ENCODE data around the gene ADGRD1.

Gene ADGRD1

GRCh38 chr12:131072451-131073230, 118.9 kb downstream of the ADGRD1 start:
- no peak for DNase-seq (ENCODE audit: low spot score)

DNA sequence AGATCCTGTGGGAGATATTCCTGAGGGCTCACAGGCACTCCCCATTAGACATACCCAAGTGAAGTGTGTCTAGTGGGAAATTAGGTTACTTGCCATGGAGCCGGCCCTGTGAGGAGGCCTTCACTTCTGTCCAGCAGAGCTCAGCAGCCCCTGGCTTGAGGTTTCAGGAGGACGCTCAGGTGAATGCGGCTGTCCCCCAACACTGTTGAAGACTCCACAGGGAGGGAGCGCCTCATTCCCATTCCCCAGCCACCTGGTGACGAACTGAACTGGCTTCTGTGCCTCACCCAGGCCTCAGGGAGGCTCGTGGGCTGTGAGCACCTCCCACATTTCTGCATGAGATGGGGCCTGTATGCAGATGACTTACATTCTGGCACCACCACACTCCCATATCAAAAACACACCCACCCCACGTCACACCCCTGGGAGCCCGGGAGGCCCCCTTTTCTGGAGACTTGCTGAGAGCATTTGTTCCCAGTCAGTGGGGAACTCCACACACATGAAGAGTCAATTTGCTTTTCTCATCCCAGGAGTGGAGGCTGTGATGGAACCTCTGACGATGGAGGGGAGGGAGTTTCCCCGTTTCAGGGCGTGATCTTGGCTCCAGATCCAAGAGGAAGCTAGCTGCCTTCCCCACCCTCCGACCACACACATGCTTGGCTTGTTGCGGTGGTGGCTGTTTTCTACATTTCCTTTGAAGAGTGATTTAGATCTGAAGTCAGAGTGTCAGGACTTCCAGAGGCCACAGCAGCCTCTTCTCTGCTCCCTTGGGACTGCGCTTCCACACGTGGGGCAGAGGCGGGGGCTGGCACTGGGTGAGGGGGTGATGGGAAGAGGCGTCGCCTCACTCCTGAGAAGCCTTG, 120.7 kb downstream of the ADGRD1 start:
- DNase-seq (ENCODE audit: low spot score): no peak

GRCh38 chr12:131075194-131075593, 121.5 kb downstream of the ADGRD1 start:
- no peak for DNase-seq (ENCODE audit: low spot score)

DNA sequence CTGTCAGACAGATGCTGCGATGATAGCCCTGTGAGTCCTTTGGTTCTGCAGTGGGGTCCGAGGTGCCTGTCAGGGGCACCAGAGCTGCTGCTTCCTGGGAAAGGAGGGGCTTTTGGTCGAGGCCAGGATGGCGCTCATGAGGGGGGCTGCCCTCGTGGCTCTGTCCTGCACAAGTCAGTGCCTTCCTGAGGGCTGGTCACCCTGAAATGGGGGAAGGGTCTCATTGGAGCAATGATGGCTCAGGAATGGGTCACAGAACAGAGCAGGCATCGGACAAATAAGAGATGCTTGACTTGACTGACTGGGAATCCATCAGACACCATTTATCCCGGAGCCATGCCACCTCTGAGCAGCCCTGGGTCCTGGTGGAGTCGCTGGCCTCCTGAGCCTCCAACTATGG, 121.9 kb downstream of the ADGRD1 start:
- DNase-seq (ENCODE audit: low spot score): no peak

DNA sequence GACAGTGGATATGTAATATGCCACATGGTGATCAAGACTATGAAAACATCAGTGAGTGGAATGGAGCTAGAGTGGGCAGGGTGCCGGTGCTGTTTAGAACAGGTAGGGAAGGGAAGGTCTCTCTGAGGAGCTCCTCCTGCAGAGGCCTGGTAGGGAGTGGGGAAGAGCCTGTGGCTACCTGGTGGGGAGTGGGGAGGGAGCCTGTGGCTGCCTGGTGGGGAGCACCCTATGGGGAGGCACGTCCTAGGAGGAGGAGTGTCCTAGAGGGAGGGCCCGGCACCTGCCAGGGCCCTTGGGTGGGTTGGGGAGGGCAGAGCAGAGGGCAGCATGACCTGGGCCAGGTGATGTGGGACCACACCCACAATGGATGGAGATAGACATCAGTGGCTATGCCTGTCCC, 122.6 kb downstream of the ADGRD1 start:
- no peak for DNase-seq (ENCODE audit: low spot score)

- no peak for DNase-seq (ENCODE audit: low spot score)
These were observed 123.4 kb downstream of the ADGRD1 start for GRCh38 chr12:131076791-131077747.

DNA sequence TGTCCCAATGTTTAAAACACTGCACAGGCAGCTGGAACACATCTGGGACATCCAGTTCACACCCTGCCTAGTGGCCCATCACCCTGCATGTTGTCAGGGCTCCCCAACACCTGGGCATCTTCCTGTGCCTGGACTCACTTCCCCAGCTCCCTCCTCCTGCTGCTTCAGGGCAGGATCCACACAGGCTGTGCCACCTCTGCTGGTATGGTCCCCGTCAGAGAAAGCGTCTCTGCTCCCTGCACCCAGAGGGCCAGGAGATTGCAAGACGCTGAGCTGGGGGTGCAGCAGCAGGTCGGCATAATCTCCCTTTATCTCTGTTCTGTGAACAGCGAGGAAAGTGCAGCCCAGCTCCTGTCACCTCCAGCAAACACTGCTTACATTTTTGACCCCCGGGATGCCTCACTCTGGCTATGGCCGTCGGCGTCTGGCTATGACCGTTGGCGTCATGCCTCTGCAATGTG, 124.3 kb downstream of the ADGRD1 start:
- no peak for DNase-seq (ENCODE audit: low spot score)

DNA sequence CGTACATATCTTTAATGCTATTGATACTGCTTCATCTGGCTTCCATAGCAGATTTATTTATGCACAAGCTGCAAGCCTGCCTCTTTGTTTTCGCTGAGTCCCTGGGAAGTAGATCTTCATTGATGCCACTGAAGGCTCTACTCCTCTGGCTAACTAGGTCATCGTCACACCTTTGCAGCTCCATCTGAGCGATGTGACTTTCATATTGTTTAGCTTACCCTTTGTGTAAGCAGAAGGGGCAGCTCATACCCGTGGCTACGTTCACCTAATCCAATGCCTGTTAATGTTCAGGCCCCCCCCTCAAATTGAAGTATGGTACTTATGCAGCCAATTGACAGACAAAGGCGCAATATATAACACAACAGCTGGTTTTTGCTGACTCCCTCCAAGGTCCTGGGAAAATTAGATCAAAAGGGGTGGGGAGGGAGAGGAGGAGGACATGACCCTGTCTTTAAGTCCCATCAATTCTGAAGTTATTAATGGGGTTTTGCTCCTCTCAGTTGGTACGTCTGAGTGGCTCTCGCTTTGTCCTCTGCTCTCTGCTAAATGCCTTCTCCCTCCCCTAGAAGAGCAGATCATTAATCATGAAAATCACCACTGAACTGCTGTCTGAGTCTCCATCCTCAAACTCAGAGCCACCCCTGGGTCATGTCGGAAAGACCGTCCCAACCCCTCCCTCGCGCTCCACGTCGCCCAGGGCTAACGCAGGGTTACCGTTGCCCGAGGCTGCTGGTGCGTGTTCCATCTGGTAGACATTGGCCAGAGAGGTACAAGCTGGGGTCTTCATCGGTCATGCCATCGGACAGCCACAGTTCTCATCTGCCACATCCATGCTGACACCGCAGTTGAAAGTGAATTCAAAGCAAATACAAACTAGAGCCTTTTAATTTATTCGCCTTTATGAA, 128.8 kb downstream of the ADGRD1 start:
- no peak for DNase-seq (ENCODE audit: low spot score)

- no peak for DNase-seq (ENCODE audit: low spot score)
These were observed 130.8 kb downstream of the ADGRD1 start for GRCh38 chr12:131084341-131085011.

GRCh38 chr12:131085125-131085815, 131.6 kb downstream of the ADGRD1 start:
- no peak for DNase-seq (ENCODE audit: low spot score)

DNA sequence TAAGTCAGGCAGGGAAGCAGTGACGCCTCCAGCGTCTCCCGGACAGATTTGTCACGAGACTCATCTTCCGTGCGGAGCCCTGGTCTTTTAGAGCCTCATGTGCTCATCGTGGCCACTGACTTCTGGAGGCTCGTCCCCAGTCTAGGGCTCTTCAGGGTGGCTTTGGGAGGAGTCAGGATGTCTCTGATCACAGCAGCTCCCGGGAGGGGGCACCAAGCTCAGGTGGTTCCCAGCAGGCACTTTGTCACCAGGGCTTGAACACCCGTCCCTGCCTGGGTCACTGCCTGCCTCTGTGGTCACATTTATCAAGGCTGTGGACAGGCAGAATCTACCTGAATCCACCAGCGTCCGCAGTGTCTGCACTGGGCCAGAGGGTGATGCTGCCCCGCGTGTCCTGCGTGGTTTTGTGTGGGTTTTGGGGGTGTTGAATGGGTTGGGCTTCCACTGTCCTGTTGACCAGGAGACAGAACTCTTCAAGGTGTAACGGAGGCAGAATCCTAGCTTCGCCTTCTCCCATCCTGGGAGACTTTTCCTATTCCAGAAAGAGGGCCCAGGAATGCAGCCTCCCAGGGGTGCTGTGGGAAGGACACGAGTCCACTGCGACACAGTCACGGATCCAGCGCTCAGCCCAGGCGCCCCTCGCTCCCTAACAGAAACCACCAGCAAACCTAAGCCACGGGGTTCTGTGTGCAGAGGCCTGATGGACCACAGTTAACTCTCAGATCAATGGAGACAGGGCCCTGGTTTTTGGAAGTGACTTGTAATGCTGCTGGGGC, 132.3 kb downstream of the ADGRD1 start:
- DNase-seq (ENCODE audit: low spot score): no peak

DNA sequence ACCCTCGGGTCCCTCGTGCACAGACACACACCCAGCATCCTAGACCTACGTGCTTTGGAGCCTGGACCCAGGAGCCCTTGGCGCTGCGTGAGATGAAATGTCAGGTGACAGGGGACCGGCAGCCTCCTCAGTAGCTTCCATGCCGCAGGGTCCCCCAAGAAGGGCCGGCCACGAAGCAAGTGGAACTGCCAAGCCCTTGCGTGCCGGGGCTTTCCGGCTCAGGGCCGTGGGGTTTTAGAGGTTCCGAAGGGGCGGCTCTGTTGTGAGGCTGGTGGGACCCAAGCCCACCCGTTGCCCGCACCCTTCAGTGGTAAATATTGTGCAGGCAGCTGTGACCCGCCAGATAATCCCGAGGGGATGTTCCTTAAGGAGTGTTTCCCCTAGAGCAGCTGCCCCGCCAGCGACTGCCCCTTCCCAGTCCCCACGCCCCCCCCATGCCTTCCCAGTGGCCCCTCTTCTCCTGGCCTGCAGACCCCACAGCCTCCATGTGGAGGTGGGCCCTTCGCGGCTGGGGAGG, 133.7 kb downstream of the ADGRD1 start:
- DNase-seq (ENCODE audit: low spot score): no peak

GRCh38 chr12:131087991-131088700, 134.4 kb downstream of the ADGRD1 start:
- DNase-seq (ENCODE audit: low spot score): no peak

- no peak for DNase-seq (ENCODE audit: low spot score)
These were observed 135.2 kb downstream of the ADGRD1 start for GRCh38 chr12:131088701-131089530.

DNA sequence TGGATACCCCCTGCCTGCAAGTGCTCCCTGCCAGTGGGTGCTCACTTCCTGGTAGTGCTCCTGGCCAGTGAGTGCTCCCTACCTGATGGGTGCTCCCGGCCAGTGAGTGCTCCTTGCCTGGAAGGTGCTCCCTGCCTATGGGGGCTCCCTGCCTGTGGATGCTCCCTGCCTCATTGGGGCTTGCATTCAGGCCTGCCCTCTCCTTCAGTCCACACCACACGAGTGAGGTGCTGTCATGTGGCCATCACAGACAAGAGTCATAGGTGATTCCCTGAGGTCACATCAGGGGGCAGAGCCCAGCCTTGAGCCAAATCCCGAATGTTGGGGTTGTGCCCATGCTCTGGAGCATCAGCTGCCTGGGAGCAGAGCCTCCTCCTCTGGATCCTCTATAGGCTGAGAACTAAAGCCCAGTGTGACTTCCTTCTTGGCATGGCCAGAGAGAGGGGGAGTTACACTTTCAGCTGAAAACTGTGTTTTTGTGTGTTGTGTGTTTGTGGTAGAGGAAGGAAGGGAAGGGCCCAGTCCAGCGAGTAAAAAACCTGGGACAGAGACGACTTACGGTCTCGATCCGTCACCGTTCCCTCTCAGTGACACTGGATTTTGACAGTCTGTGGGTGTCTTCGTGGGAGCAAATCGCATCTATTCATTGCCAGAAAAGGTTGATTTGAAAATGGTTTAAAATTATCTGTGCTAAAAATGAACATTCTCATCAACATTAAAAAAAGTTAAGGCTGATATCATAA, 136.0 kb downstream of the ADGRD1 start:
- DNase-seq (ENCODE audit: low spot score): no peak

All from HuH-7 (cell line).